ENCODE measurements around the gene SHF. TPM values are rescaled to one million over a fixed set of nuclear protein-coding genes. Genes with fewer than 3 reads are reported as not detected.
A peak's percentile ranks its signal among the peaks of the same experiment; 100 is the strongest.

The SHF gene
- total RNA-seq, 2 donors from 2014 or later, result 5.6 to 8.3 TPM

- peak; percentile 77 to 82 for DNase-seq
- intact Hi-C loops (cut with DNase I, micrococcal nuclease), result loop anchor here in 1 of 2 donors (10.0 kb wide), 1 partner anchor 194 kb away; no protein-coding TSS in a partner anchor
- ATAC-seq, result peak; percentile 42
Measured at GRCh38 chr15:45200799-45201556, 13.2 kb upstream of the SHF start.

- DNase-seq (peak; percentile 96), ATAC-seq (peak; percentile 69)
- intact Hi-C loops (cut with DNase I, micrococcal nuclease), result loop anchor here in 1 of 2 donors (10.0 kb wide), 1 partner anchor 195 kb away; no protein-coding TSS in a partner anchor
Measured at GRCh38 chr15:45200001-45200798, 12.4 kb upstream of the SHF start.

GRCh38 chr15:45199136-45199810, 11.5 kb upstream of the SHF start:
- ATAC-seq, result peak; percentile 36
- intact Hi-C loops (cut with DNase I, micrococcal nuclease), result no loop called here
- DNase-seq, result peak; percentile 52 to 53

GRCh38 chr15:45198337-45199135, 10.8 kb upstream of the SHF start:
- peak; percentile 92 to 96 for DNase-seq
- intact Hi-C loops (cut with DNase I, micrococcal nuclease), result no loop called here
- ATAC-seq, result peak; percentile 68

- ATAC-seq (no peak), DNase-seq (no peak)
- intact Hi-C loops (cut with DNase I, micrococcal nuclease), result no loop called here
Measured at GRCh38 chr15:45197512-45197911, 9.7 kb upstream of the SHF start.

GRCh38 chr15:45187578-45187893, 230 bp downstream of the SHF start:
- no peak for ATAC-seq
- intact Hi-C loops (cut with DNase I, micrococcal nuclease), result no loop called here
- DNase-seq, result no peak

GRCh38 chr15:45186771-45187577, 792 bp downstream of the SHF start:
- intact Hi-C loops (cut with DNase I, micrococcal nuclease), result no loop called here
- ATAC-seq (no peak), DNase-seq (no peak)

- ATAC-seq (no peak), DNase-seq (no peak)
- intact Hi-C loops (cut with DNase I, micrococcal nuclease), result no loop called here
Measured at GRCh38 chr15:45185903-45186770, 1.6 kb downstream of the SHF start.

- ATAC-seq (no peak), DNase-seq (no peak)
- intact Hi-C loops (cut with DNase I, micrococcal nuclease), result no loop called here
Measured at GRCh38 chr15:45185069-45185779, 2.5 kb downstream of the SHF start.

GRCh38 chr15:45184562-45185041, 3.2 kb downstream of the SHF start:
- intact Hi-C loops (cut with DNase I, micrococcal nuclease), result no loop called here
- ATAC-seq, result peak; percentile 31
- DNase-seq, result no peak

- no peak for ATAC-seq
- DNase-seq, result no peak
- intact Hi-C loops (cut with DNase I, micrococcal nuclease), result no loop called here
Measured at GRCh38 chr15:45183511-45183910, 4.3 kb downstream of the SHF start.

- intact Hi-C loops (cut with DNase I, micrococcal nuclease), result no loop called here
- ATAC-seq (no peak), DNase-seq (no peak)
Measured at GRCh38 chr15:45182996-45183395, 4.8 kb downstream of the SHF start.

- DNase-seq (peak in 1 of 2 donors; percentile 40), ATAC-seq (peak; percentile 33)
- intact Hi-C loops (cut with DNase I, micrococcal nuclease), result no loop called here
Measured at GRCh38 chr15:45181491-45182285, 6.1 kb downstream of the SHF start.

- intact Hi-C loops (cut with DNase I, micrococcal nuclease), result no loop called here
- DNase-seq, result peak in 1 of 2 donors; percentile 12
- ATAC-seq, result peak; percentile 11
Measured at GRCh38 chr15:45180648-45181436, 6.9 kb downstream of the SHF start.

GRCh38 chr15:45180201-45180600, 7.6 kb downstream of the SHF start:
- ATAC-seq, result no peak
- peak in 1 of 2 donors; percentile 26 for DNase-seq
- intact Hi-C loops (cut with DNase I, micrococcal nuclease), result no loop called here

Data from left colon (tissue), 2 donors.